Activated gamma-delta T cell treated with Interleukin-2 at 50 U/mL for 16 hours (primary cell): ENCODE data around the gene ING1.
A peak's percentile ranks its signal among the peaks of the same experiment; 100 is the strongest.
"Not testable (repeated sequence)": the region's sequence is repeated elsewhere in the genome, so short reads cannot be mapped to it uniquely, and the experiment has no call there.

Experiments
- DNase-seq: peaks from one replicate; pipeline ENCODE4 v3.0.0-alpha.2; 2020

The ING1 gene

DNA sequence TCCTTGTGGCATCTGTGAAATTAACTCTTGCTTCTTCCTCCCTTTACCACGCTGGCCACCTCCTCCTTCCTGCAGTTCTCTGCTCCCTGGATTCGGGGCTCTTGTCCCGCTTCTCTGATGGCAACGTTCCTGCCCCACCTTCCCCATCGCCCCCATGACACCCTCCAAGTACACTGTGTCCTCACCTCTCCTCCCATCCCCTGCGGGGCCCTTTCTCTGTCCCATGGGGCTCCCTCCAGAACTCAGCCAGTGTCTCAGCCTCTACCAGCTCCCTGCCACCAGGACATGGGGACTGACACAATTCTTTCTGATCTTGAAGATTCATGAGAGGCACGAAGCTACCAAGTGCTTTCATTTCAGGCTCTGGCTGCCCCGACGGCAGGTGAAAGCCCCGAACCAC lies 16.7 kb upstream of the ING1 start:
- no peak for DNase-seq

DNA sequence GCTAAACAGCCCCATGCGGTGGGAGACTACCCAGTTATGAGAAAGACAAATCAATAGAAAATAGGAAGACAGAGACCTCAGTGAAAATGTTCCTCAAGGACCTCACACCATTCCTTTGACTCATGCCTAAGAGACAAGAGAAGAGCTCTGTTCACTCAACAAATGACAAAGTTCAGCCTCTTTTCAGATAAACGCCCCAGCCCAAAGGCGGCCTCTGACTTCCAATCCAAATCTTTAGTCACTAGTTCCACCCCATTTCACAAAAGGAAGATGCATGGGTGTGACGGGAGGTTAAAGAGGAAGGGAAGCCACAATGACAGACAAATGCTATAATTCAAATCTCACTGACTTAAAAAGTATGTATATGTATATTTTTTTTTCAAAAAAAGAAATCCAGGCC lies 15.7 kb upstream of the ING1 start:
- no peak for DNase-seq

DNA sequence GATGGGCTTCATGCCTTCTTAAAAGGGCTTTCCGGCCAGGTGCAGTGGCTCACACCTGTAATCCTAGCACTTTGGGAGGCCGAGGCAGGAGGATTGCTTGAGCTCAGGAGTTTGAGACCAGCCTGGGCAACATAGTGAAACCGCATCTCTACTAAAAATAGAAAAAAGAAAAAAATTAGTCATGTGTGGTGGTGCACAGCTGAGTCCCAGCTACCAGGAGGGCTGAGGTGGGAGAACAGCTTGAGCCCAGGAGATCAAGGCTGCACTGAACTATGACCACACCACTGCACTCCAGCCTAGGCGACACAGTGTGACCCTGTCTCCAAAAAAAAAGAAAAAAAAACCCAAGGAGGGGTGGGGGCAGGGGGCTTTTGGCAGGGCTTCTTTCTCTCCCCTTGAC lies 14.8 kb upstream of the ING1 start:
- DNase-seq = no peak

DNA sequence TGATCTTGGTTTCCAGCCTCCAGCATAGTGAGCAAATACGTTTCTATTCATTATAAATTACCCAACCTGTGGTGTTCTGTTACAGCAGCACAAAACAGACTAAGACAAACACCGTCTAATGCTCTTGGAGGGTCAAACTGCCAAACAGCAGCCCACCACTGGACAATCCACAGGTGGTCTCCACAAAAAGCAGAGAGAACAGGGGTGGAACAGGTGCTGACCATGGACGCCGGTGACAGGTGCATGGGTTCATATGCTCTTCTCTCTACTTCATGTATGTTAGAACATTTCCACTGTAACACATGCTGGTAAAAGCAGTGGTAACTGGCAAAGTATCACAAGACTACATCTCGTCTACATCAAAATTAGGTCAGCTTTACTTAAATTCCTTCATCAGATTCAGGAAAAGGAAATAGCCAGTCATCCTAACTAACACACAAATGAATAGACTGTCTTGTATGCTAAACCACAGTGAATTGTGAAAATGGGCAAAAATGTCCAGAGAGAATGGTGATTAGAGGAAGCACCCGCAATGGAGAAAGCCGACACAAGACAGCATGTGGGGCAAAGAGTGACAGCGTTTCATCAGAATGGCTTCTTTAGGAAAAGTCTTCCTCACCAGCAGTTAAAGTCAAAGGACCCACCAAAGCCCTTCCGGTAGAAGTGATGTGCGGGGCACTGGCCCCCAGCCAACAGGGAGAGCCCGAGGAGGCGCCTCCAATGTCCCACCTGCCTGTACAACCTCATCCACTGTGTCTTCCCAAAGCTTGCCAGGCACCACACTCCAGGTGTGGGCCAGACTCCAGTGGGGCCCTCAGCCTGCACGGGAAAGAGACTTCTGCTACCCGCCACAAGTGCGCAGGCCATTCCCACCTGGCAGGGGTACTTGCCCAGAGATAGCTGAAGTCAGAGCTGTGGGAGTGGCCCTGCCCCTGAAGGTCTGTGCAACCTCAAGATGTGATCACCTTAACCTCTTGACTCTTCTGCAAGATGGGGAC lies 14.1 kb upstream of the ING1 start:
- no peak for DNase-seq

DNA sequence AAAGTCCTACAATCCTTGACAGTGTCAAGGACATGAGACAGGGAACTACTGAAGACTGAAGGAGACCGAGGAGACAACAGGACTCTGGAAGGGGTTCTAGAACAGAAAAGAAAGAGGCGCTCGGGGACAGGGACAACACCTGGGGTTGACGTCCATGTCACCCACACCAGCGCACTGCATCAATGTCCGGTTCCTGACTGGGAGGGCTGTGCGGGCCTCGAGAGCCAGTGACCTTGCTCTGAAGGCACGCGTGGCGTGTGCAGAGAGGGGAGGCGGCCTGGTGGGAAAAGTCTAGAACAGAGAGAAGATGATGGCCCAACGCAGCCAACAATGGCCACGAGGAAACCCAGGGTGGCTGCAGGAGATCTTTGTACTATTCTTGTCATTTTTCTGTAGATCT lies 13.3 kb upstream of the ING1 start:
- no peak for DNase-seq

DNA sequence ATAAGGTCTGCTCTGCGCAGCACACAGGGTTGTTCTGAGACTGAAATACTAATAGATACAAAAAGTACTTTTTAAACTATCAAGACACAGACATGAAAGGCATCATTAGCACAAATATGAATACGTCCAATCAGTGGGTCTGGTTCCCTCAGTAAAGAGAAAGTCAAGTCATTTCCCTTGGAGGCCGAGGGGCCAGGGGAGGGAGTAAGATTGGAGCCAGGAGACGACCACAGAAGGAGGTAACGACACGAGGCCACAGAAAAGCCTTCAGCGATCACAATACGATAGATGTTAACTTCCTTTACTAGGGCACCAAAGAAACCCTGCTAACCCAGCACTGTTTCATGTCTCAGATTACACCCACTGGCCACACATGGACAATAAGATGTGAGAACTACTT lies 12.9 kb upstream of the ING1 start:
- DNase-seq = no peak

DNA sequence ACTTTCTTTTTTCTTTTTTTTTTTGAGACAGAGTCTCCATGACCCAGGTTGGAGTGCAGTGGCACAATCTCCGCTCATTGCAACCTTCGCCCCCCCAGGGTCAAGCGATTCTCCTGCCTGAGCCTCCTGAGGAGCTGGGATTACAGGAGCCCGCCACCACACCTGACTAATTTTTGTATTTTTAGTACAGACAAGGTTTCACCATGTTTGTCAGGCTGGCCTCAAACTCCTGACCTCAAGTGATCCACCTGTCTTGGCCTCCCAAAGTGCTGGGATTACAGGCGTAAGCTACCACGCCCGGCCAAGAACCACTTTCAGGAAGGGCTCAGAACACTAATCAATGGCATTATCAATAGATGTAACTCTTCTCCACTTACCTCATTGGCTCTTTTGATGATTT lies 12.4 kb upstream of the ING1 start:
- not testable (repeated sequence) for DNase-seq

DNA sequence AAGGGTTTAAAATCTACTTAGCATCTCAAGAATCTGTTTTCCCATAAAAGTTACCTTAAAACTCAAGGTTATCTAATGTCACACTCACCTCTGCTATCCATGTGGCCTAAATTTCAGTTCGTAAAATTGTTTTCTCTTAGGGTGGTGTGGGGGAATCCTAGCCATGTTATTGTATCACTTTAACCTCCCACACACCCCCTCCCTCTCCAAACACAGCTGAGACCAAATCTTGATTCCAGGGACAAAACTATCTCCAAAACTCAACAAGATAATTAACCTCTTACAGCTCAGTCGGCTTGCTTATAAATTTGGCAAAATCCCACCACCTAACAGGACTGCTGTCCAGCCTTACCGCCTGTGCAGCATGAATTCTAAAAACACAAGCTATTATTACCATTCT lies 11.4 kb upstream of the ING1 start:
- DNase-seq = no peak

DNA sequence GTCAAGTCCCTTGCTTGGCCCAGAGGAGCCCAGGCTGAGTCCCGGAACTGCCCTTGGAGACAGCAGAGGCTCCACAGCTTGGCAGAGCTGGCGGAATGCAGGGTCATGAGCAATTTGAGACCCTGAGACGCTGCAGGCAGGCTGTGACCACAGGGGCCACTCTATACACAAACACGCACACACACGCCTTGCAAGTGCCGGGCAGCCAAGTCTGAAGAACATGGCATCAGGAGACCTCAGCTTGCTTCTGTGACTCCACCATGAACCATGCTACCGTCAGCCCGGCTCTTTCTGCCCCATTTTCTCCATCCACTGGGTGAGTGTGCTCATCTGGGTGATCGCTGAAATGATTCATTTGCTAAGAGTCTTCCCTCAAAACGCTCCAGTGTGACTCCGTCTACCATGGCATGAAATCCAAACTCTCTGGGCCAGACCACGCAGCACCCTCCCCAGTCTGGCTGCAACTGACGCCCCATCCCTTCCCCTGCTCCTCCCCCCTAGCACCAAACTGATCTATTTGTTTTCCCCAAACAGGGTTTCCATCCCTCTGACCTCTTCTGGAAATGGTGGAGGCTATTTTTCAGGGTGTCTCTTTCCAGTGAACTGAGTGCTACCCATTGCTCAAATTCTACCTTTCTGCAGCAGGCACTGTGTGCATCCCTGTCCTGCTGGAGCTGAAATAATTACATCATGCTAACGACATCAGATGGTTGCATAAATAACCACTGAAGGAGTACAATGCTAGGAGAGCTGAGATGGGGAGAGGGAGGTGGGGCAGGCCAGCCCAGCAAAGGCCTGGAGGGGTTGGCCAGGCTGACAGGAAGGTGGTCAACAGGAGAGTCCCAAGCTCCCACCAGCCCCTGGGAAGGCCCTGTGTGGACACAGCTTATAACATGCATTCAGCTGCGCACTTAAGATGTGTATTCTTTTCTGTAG lies 10.6 kb upstream of the ING1 start:
- no peak for DNase-seq

DNA sequence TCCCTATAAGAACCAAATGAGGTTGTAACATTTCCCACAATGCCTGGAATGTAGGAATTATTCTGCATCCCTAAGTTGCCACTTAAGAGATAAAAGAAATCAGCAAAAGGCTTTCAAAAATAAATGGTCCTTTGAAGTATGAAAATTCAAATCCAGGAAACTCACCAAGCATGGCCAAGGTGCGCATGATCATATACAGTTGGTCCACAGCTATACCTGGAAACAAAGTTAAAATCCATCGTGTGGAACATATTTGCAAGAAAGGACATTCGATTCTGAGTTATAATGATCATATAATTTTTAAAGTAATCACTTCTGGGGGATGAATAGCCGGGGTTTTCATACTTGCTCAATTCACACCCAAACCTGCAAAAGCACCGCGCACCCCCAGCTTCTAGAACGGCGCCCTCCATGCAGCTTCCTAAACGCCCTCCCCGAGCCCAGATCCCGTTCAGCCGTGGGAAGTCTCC lies 8.1 kb upstream of the ING1 start:
- DNase-seq = no peak

DNA sequence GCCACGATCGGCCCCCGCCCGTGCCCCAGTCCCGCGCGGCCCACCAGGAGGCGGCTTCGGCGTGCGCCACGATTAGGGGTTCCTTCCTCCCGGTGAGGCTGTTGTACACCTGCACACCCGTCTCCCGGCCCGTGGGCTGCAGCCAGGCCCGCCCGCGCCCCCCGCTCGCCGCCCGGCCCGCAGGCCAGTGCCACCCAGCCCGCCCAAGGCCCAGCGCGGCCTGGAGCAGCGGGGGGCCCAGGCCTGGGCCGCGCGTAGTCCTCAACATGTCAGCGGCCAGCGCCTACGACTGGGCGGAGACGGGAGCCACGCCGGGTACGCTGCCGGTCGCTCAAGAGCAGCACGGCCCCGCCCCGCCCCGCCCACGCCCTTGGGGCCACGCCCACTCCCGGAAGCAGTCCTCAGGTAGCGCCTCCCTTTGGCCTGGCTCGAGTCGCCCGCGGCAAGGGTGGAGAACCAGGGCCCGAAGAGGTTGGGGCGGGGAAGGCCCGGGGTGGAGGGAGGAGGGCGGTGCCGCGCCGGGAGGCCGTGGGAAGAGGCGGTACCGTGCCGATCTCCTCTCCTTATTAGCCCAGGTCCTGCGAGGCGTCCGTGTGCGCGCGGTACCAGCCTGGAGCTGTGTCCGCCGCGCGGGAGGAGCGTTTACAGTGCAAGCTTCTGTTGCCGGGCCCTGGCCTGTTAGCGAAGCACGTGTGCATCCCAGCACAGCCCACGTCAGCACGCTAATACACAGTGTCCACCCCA lies 7.5 kb upstream of the ING1 start, which contains the start of gene CARS2:
Gene CARS2 (minus strand): TSS at position 291 of the 744 bp plus-strand sequence. CDS start 23 bp downstream, at position 268.
- DNase-seq = peak; percentile 88

DNA sequence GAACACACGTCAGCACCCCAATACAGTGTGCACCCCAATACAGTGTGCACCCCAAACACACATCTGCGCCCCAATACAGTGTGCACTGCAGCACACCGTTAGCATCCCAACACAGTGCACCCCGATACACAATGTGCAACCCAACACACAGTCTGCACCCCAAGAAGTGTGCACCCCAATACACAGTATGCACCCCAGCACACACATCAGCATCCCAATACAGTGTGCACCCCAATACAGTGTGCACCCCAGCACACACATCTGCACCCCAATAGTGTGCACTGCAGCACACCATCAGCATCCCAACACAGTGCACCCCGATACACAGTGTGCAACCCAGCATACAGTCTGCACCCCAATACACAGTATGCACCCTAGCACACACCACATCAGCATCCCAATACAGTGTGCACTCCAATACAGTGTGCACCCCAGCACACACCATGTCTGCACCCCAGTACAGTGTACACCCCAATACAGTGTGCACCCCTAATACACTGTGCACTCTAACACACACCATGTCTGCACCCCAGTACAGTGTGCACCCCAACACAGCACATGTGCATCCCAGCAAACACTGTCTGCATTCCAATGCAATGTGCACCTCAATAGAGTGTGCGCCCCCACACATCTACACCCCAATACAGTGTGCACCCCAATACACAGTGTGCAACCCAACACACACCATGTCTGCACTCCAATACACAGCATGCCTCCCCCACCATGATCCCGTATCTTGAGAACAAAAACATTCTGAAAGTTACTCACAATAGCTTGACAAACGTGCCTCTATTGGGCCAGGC lies 6.7 kb upstream of the ING1 start:
- no peak for DNase-seq

DNA sequence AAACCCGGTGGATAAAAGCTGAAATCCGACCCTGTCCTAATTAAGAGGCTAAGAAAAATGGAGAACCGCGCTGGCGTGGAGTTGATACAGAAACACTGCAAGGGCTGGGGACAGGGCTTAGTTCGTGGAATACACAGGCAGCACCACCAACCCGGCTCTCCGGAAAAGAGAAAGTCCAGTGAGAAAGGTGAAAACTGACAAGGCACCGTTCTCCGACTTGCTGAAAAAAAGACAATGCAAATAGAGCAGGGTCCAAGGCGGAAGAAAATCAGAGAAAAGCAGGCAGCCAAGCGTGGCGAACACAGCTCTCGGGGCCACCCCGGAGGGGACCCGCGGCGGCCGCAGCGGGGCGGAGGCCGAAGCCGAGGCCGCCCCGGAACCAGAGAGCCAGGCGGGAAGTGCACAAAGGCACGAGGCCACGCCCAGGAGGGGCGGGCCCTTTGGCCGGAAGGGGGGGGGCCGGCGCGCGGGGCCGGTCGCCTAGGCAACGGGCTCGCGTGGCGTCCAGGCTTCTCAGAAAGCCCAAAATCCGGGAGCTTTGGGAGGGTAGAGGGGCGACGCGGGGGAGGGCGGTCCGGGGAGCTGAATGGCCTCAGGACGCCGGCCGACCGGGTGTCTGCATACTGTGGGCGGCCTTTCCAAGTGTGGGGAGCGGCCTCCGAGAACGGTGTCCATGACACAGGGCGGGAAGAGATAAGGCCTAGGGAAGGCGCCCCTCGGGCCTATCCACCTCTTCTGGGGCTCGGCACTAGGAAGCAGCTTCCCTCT lies 1.2 kb upstream of the ING1 start:
- DNase-seq = peak; percentile 89

DNA sequence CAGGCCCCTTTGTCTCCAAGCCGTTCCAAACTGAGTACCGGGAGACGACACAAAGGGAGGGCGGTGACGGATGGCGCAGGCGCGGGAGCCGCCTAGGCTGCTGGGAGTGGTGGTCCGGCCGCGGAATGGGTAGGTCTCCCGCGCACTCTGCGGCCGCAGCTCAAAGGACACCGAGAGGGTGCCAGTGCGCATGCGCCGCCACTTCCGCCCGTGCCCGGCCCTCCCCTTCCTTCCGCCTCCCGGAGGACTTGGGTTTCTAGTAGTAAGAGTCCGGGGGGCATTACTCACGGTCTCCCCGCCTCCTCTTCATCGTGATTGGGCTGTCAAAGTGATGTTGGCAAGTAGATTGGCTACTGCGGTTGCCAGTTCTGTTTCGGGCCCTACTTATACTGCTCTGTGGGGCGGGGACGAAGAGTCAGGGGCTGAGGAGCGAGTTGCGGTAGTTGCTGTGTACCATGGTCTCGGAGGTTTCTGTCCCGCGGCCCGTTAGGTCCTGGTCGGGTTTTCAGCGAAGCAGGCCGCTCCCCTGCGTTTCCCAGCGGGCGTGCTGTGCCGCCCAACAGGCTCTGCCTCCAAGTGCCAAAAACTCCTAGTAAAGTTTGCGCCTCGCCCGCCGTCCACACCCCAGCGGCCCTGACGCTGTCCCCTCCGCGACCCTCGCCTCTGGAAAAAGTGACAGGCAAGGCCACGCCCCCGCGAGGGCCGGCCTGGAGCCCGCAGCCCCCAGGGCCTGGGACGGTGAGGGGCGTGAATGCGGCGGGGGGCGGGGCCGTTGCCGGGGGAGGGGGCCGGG lies 455 bp upstream of the ING1 start:
- DNase-seq = peak; percentile 99

DNA sequence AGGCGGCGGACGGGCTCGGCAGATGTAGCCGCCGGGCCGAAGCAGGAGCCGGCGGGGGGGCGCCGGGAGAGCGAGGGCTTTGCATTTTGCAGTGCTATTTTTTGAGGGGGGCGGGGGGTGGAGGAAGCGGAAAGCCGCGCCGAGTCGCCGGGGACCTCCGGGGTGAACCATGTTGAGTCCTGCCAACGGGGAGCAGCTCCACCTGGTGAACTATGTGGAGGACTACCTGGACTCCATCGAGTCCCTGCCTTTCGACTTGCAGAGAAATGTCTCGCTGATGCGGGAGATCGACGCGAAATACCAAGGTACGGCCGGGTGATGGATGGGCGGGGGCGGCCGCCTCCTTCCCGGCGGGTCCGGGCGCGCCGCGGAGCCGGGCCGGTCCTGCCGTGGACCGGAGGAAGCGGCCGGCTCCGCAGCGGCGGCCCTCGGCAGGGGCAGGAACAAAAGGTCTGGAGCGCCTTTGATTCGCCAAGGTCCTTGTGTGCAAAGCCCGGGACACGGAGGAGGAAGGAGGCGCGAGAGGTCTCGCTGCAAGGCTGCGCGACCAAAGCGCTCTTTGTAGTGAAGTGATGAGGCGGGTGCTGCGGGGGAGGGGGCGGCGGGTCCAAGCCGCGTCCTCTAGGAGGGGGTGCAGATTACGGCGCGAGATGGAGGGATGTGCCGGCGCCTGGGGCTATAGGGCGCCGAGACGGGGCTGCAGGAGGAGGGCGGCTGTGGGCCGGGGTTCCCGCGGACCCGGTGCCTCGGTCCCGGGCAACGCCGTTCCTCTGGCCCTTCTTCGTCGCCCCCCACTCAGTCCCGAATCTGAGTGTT lies 689 bp downstream of the ING1 start:
- DNase-seq = peak; percentile 78

DNA sequence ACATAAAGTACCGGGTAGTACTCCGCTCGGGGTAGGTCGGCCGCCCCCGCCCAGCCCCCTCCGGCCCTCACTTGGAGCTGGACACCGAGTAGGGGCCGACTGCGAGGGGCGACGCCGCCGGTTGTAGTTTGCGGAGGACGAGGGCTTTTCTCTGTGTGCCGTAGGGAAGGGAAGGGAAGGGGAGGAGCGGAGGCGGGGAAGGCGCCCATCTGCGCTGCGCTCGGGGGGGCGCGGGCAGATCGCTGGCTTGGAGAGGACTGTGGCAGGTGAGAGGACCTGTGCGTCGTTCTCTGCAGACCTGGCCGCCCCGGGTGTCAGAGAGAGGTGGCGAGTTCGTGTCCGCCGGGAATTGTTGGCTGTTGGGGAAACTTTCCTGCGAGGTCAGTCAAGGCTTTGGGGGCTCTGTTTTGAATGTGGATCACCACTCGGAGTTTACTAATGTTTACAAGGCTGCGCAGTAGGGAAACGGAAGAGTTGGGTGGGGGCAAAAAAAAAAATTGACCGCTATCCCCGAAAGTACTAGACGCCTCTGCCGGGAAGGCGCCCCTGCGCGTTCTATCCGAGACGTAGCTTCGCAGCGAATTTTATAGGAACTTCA lies 1.4 kb downstream of the ING1 start:
- DNase-seq = peak; percentile 48

DNA sequence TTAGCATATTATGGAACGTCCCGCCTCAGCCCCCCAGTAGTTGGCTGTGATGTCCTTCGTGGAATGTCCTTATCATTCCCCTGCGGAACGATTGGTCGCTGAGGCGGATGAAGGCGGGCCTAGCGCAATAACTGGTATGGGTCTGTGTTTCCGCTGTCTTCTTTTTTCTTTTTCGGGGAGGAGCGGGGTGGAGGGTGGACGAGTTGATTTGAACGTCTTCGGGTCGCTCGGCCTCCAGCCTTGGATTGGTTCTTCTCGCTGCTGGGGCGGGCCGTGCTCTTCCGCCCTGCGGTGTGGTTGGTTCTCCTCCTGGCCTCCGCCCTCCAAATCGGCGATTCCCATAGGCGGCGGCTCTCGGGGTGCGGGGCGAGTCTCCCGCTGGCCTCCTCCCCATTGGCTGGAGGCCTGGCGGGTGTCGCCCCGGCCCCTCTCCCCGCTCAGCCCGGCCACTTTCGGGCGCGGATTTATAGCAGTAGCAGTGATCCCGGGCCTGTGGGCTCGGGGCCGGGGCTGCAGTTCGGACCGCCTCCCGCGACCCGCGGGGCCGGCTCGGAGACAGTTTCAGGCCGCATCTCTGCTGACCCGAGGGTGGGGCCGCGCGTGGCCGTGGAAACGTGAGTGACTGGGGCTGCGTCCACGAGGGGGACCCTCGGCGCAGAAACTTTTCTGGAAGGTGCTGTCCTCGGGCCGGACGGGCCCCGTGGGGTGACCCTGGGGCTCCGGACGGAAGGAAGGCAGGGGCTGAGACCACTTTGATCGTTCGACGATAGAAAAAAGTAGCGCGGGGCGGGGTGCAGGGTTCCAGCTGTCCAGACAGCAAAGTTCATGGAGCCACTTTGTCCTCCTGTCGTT lies 2.1 kb downstream of the ING1 start:
- peak; percentile 96 for DNase-seq

DNA sequence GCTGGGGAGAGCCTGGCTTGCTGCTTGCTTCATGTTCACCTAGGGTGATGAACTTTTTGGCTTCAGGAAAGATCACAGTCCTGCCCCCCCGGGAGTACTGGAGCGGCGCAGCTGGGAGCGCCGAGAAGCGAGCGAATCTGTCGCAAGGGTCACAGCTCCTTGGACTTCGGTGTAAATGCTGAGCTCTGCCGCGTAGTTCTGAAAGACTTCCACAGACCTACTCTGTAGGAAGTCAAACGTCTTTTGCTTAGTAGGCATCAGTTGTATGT lies 2.7 kb downstream of the ING1 start:
- DNase-seq = no peak
